Caco-2 (cell line): ENCODE measurements around the gene ARPC4. TPM values are rescaled to one million over a fixed set of nuclear protein-coding genes. Genes with fewer than 3 reads are reported as not detected.

Experiments
- BruUV-seq: library from RNA; stranded (reverse); fragments of 400-500 nt; replicated peaks from 2 replicates; lab custom pipeline; 2021; lab: Mats Ljungman, UMichigan
- CTCF ChIA-PET: fragments of 300-600 bp; sonication (Branson Sonifier 250); formaldehyde crosslinking; loops from one replicate; lab custom pipeline; 2022; ENCODE audit warnings: antibody characterized with exemption; lab: Charles Lee
- POLR2A ChIA-PET: fragments of 300-600 bp; sonication (Branson Sonifier 250); formaldehyde crosslinking; loops from one replicate; lab custom pipeline; 2022; ENCODE audit warnings: antibody characterized with exemption; lab: Charles Lee
- DNase-seq, 2 experiments: peaks; one replicate each; pipeline versions ENCODE4 v3.0.0 to v3.0.0-alpha.2; 2020 to 2022
- H3K27me3 ChIP-seq: replicated peaks from 2 replicates; pipeline ENCODE4 v1.6.0; 2011; ENCODE audit warnings: low read length; ENCODE audit not compliant: control insufficient read depth, insufficient read depth
- H3K36me3 ChIP-seq: 2 replicates; pipeline ENCODE4 v1.5.1; 2011; ENCODE audit warnings: low read length; ENCODE audit not compliant: control insufficient read depth, insufficient read depth
- H3K4me1 ChIP-seq: fragments of 250-450 bp; sonication (Bioruptor Pico); 2 replicates; pipeline ENCODE4 v1.5.1; 2020; ENCODE audit warnings: mild to moderate bottlenecking
- H3K4me3 ChIP-seq: 2 replicates; pipeline ENCODE4 v1.5.1; 2011; ENCODE audit warnings: low read depth, mild to moderate bottlenecking, control low read depth, low read length
- H3K9me3 ChIP-seq: fragments of 250-450 bp; sonication (Bioruptor Pico); 2 replicates; pipeline ENCODE4 v1.5.1; 2020; ENCODE audit warnings: mild to moderate bottlenecking, moderate library complexity
- H3K27ac Mint-ChIP-seq: one replicate; pipeline ENCODE4 v1.8.0; 2022; ENCODE audit warnings: mixed read lengths; ENCODE audit not compliant: unreplicated experiment
- H3K27me3 Mint-ChIP-seq: one replicate; pipeline ENCODE4 v1.8.0; 2022; ENCODE audit warnings: mixed read lengths; ENCODE audit not compliant: insufficient read depth, unreplicated experiment
- H3K36me3 Mint-ChIP-seq: one replicate; pipeline ENCODE4 v1.8.0; 2022; ENCODE audit warnings: mild to moderate bottlenecking, mixed read lengths; ENCODE audit not compliant: insufficient read depth, unreplicated experiment
- H3K4me1 Mint-ChIP-seq: one replicate; pipeline ENCODE4 v1.8.0; 2022; ENCODE audit warnings: low read depth, mixed read lengths; ENCODE audit not compliant: unreplicated experiment
- H3K4me3 Mint-ChIP-seq: one replicate; pipeline ENCODE4 v1.8.0; 2022; ENCODE audit warnings: mild to moderate bottlenecking, moderate library complexity, mixed read lengths; ENCODE audit not compliant: unreplicated experiment
- H3K9me3 Mint-ChIP-seq: one replicate; pipeline ENCODE4 v1.8.0; 2022; ENCODE audit warnings: mixed read lengths; ENCODE audit not compliant: unreplicated experiment
- intact Hi-C: fragments of 100-400 bp; cut with micrococcal nuclease; formaldehyde crosslinking; loops from one replicate; pipeline ENCODE4 v1.10.0; 2022; ENCODE audit not compliant: unreplicated experiment
- total RNA-seq: library from RNA; stranded (reverse); gene quantifications from 2 replicates; pipeline ENCODE4 v1.2.3, GENCODE V29; 2022
- TF ChIP-seq, protein P1 (sequence below), 2 experiments: fragments of 200-600 bp in 1 of 2; IDR thresholded peaks; 1 replicate in 1 of 2; 2 replicates in 1 of 2; pipeline versions ENCODE4 v1.5.1 to v1.8.0; 2011 to 2022; ENCODE audit warnings: antibody characterized with exemption in 1 of 2, control low read depth in 1 of 2, inconsistent platforms in 1 of 2, low read depth in 1 of 2, low read length in 1 of 2, mild to moderate bottlenecking in 1 of 2, moderate library complexity in 1 of 2; ENCODE audit not compliant: insufficient read depth in 1 of 2, severe bottlenecking in 1 of 2, unreplicated experiment in 1 of 2

ARPC4 gene
- total RNA-seq, 1 experiment from 2014 or later, result 158 TPM

DNA sequence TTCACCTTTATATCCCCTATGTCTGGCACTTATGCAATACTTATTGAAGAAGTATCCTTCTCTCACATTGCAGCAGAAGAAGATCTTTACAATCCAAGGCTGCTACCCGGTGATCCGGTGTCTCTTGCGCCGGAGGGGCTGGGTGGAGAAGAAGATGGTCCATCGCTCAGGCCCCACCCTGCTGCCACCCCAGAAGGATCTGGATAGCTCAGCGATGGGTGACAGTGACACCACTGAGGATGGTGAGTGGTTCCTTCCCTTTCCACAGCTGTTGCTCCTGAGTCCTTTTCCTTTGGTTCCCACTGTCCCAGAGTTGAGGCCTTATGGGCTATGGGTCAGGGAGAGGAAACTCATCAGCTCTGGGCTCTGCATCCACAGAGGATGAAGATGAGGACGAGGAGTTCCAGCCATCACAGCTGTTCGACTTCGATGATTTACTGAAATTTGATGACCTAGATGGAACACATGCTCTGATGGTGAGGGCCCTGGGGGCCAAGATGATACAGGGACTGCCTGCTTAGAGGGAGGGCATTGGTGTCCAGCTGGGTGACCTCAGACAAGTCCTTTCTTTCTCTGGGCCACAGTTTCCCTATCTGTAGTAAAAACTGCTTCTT lies 20.1 kb downstream of the ARPC4 start:
- no peak for DNase-seq
- Histone ChIP-seq H3K4me1 (peaks cover 12% of the 10 kb centered on the region), H3K27me3 (no peaks in the 10 kb centered on the region), H3K36me3 (no peaks in the 10 kb centered on the region), H3K4me3 (no peak overlapping the region), H3K9me3 (no peaks in the 10 kb centered on the region)
- ChIA-PET CTCF (no interaction called here), POLR2A (no interaction called here)
- no TSS peak for BruUV-seq
- intact Hi-C loops, result no loop called here
- Mint-ChIP-seq H3K4me1 (peaks cover 6% of the 10 kb centered on the region), H3K27me3 (no peaks in the 10 kb centered on the region), H3K4me3 (no peak overlapping the region), H3K27ac (no peak overlapping the region), H3K9me3 (no peaks in the 10 kb centered on the region), H3K36me3 (peaks cover 28% of the 10 kb centered on the region)
- TF ChIP-seq, protein P1, sequence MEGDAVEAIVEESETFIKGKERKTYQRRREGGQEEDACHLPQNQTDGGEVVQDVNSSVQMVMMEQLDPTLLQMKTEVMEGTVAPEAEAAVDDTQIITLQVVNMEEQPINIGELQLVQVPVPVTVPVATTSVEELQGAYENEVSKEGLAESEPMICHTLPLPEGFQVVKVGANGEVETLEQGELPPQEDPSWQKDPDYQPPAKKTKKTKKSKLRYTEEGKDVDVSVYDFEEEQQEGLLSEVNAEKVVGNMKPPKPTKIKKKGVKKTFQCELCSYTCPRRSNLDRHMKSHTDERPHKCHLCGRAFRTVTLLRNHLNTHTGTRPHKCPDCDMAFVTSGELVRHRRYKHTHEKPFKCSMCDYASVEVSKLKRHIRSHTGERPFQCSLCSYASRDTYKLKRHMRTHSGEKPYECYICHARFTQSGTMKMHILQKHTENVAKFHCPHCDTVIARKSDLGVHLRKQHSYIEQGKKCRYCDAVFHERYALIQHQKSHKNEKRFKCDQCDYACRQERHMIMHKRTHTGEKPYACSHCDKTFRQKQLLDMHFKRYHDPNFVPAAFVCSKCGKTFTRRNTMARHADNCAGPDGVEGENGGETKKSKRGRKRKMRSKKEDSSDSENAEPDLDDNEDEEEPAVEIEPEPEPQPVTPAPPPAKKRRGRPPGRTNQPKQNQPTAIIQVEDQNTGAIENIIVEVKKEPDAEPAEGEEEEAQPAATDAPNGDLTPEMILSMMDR (IDR thresholded peaks at IDR 0.05; ENCODE audit: insufficient read depth in 1 of 2, low read depth in 1 of 2, low read length in 1 of 2, severe bottlenecking in 1 of 2, unreplicated experiment in 1 of 2), result no peak

DNA sequence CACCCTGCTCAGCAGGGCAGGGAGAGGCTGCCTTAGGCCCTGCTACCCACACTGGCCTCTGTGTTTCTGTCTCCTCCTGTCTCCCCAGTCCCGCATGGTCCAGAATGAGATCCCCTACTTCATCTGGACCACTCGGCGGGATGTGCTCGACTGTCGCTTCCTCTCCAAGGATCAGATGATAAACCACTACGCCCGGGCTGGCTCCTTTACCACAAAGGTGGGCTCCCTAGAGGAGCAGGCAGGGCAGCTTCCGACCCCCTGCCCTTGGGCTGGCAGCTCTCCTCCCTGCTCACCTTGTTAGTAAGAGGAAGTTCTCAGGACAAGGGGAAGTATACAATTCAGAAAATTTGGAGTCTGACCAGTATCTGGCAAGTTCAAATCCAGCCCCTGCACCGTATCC lies 23.1 kb downstream of the ARPC4 start:
- Histone ChIP-seq H3K4me3 (no peak overlapping the region), H3K36me3 (no peaks in the 10 kb centered on the region), H3K27me3 (no peaks in the 10 kb centered on the region), H3K4me1 (no peaks in the 10 kb centered on the region), H3K9me3 (no peaks in the 10 kb centered on the region)
- Mint-ChIP-seq H3K9me3 (no peaks in the 10 kb centered on the region), H3K27ac (no peak overlapping the region), H3K36me3 (peaks cover under 1% of the 10 kb centered on the region), H3K4me1 (no peaks in the 10 kb centered on the region), H3K4me3 (no peak overlapping the region), H3K27me3 (no peaks in the 10 kb centered on the region)
- ChIA-PET POLR2A (no interaction called here), CTCF (no interaction called here)
- no peak for DNase-seq
- TF ChIP-seq, protein P1 (IDR thresholded peaks at IDR 0.05; ENCODE audit: insufficient read depth in 1 of 2, low read depth in 1 of 2, low read length in 1 of 2, severe bottlenecking in 1 of 2, unreplicated experiment in 1 of 2), result no peak
- no TSS peak for BruUV-seq
- intact Hi-C loops, result no loop called here

DNA sequence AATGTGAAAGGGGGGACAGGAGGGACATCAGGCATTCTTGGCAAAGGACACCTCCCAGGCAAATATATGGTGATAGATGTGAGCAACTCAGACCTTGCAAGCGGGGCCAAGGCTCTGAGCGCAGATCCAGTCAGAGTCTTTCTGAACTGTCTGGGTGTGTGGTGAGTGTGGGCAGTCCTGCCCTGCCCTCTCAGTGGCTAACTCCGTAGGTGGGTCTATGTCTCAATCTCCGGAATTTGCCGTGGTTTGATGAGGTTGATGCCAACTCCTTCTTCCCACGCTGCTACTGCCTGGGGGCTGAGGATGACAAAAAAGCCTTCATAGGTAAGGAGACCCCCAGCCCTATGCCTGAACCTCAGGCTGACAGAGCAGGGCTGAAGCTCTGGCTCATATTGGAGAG lies 24.6 kb downstream of the ARPC4 start:
- Histone ChIP-seq H3K4me3 (no peak overlapping the region), H3K9me3 (no peaks in the 10 kb centered on the region), H3K36me3 (no peaks in the 10 kb centered on the region), H3K4me1 (no peaks in the 10 kb centered on the region), H3K27me3 (no peaks in the 10 kb centered on the region)
- intact Hi-C loops, result no loop called here
- POLR2A ChIA-PET, result no interaction called here
- Mint-ChIP-seq H3K4me1 (no peaks in the 10 kb centered on the region), H3K27ac (no peak overlapping the region), H3K9me3 (no peaks in the 10 kb centered on the region), H3K27me3 (no peaks in the 10 kb centered on the region), H3K36me3 (no peaks in the 10 kb centered on the region), H3K4me3 (no peak overlapping the region)
- BruUV-seq, result no TSS peak
- CTCF ChIA-PET, result no interaction called here
- TF ChIP-seq, protein P1 (IDR thresholded peaks at IDR 0.05; ENCODE audit: insufficient read depth in 1 of 2, low read depth in 1 of 2, low read length in 1 of 2, severe bottlenecking in 1 of 2, unreplicated experiment in 1 of 2), result no peak
- DNase-seq, result no peak
